HepG2 (cell line): ENCODE measurements around the gene EDN2. TPM values are rescaled to one million over a fixed set of nuclear protein-coding genes. Genes with fewer than 3 reads are reported as not detected.
A peak's percentile ranks its signal among the peaks of the same experiment; 100 is the strongest.

Experiments
- ATAC-seq: fragments of 200-7000 bp; cut with Tn5 transposase; 3 replicates; pipeline ENCODE4 v1.9.1; 2020; ENCODE audit warnings: mild to moderate bottlenecking, moderate library complexity
- BruUV-seq: library from RNA; stranded (reverse); fragments of 400-500 nt; replicated peaks from 2 replicates; lab custom pipeline; 2021; lab: Mats Ljungman, UMichigan
- CTCF ChIA-PET: fragments of 300-600 bp; formaldehyde crosslinking; extraction: SDS; loops from one replicate; lab custom pipeline; 2021; ENCODE audit warnings: low total read pairs, inconsistent platforms, low intra/inter-chr PET ratio; lab: Yijun Ruan, JAX
- POLR2A ChIA-PET: fragments of 350-600 bp; sonication (Branson Sonifier 250); formaldehyde crosslinking; loops from one replicate; lab custom pipeline; 2020; ENCODE audit warnings: antibody characterized with exemption, inconsistent platforms; lab: Yijun Ruan, JAX
- DNase-seq: peaks from one replicate; pipeline ENCODE4 v3.0.0-alpha.2; 2015; ENCODE audit warnings: low spot score
- FAIRE-seq: peaks from 3 replicates; lab custom pipeline; 2011; peaks lifted over from hg19 to GRCh38; lab: Jason Lieb, UNC
- H2AFZ ChIP-seq: one replicate; pipeline ENCODE4 v1.6.1; 2011; ENCODE audit warnings: low read length, inconsistent platforms
- H3K27ac ChIP-seq: fragments of 300-600 bp; 3 replicates; pipeline ENCODE4 v1.8.0; 2011; ENCODE audit warnings: mixed run types, mild to moderate bottlenecking, mixed read lengths, low read length, inconsistent platforms; ENCODE audit not compliant: insufficient read depth; ENCODE audit errors: extremely low read length
- H3K27me3 ChIP-seq, 2 experiments: fragments of 200-600 bp in 1 of 2; 2 replicates in 1 of 2; 3 replicates in 1 of 2; pipeline versions ENCODE4 v1.6.0 to v1.8.0; 2011; ENCODE audit warnings: low read length in 2 of 2, mild to moderate bottlenecking in 2 of 2, moderate library complexity in 2 of 2, inconsistent platforms in 1 of 2; ENCODE audit not compliant: insufficient read depth in 2 of 2, control insufficient read depth in 1 of 2
- H3K36me3 ChIP-seq, 2 experiments: fragments of 200-600 bp in 1 of 2; replicated peaks in 1 of 2; 2 replicates in 1 of 2; 3 replicates in 1 of 2; pipeline versions ENCODE4 v1.5.1 to v1.8.0; 2011; ENCODE audit warnings: low read length in 2 of 2, inconsistent platforms in 1 of 2; ENCODE audit not compliant: insufficient read depth in 2 of 2, control insufficient read depth in 1 of 2
- H3K4me1 ChIP-seq: 2 replicates; pipeline ENCODE4 v1.5.1; 2012; ENCODE audit warnings: low read length, inconsistent platforms; ENCODE audit not compliant: insufficient read depth
- H3K4me2 ChIP-seq: 2 replicates; pipeline ENCODE4 v1.6.0; 2011; ENCODE audit warnings: low read depth, low read length, inconsistent platforms
- H3K4me3 ChIP-seq, 3 experiments: fragments of 200-600 bp in 1 of 3; sonication (generic), shearing (Covaris generic) in 1 of 3; replicated peaks in 1 of 3; 2 replicates each; pipeline ENCODE4 v1.5.1; 2011 to 2016; ENCODE audit warnings: low read length in 3 of 3, inconsistent platforms in 2 of 3, low read depth in 2 of 3, mild to moderate bottlenecking in 2 of 3, control low read depth in 1 of 3, mixed read lengths in 1 of 3; ENCODE audit not compliant: insufficient read depth in 1 of 3
- H3K79me2 ChIP-seq: one replicate; pipeline ENCODE4 v1.6.1; 2011; ENCODE audit warnings: low read length, inconsistent platforms; ENCODE audit not compliant: insufficient read depth
- H3K9ac ChIP-seq: 2 replicates; pipeline ENCODE4 v1.6.0; 2011; ENCODE audit warnings: mild to moderate bottlenecking, low read depth, low read length, inconsistent platforms; ENCODE audit not compliant: insufficient read depth
- H3K9me3 ChIP-seq: 2 replicates; pipeline ENCODE4 v1.5.1; 2012; ENCODE audit warnings: mild to moderate bottlenecking, low read length
- H4K20me1 ChIP-seq: 2 replicates; pipeline ENCODE4 v1.6.0; 2011; ENCODE audit warnings: inconsistent platforms, mild to moderate bottlenecking, low read length, moderate library complexity; ENCODE audit not compliant: insufficient read depth
- MXD4 ChIP-seq: IDR thresholded peaks from 2 replicates; pipeline ENCODE4 v1.6.1; 2016; ENCODE audit warnings: mild to moderate bottlenecking, missing biosample characterization, missing genetic modification reagents
- SATB2 ChIP-seq: sonication (generic); formaldehyde crosslinking; IDR thresholded peaks from 2 replicates; pipeline ENCODE4 v1.5.0; 2020; ENCODE audit warnings: missing genetic modification reagents
- SOX5 ChIP-seq: IDR thresholded peaks from 2 replicates; pipeline ENCODE4 v1.6.1; 2016; ENCODE audit warnings: borderline replicate concordance
- ZNF292 ChIP-seq: sonication (generic); formaldehyde crosslinking; IDR thresholded peaks from 2 replicates; pipeline ENCODE4 v1.8.1; 2022; ENCODE audit warnings: mild to moderate bottlenecking, low read depth, missing genetic modification reagents, borderline replicate concordance
- ZNF3 ChIP-seq: IDR thresholded peaks from 2 replicates; pipeline ENCODE4 v1.7.0; 2017; ENCODE audit warnings: inconsistent platforms
- ZNF510 ChIP-seq: sonication (generic); formaldehyde crosslinking; IDR thresholded peaks from 2 replicates; pipeline ENCODE4 v1.4.0; 2020; ENCODE audit warnings: low read depth, mild to moderate bottlenecking, missing genetic modification reagents
- WGBS: methylation state at CpG from one replicate; pipeline ENCODE4 v1.1.6; 2017; ENCODE audit warnings: low lambda C conversion rate; 5-methylcytosine and 5-hydroxymethylcytosine counted together
- in situ Hi-C: cut with HindIII; loops from 2 replicates; pipeline ENCODE4 v1.10.0; 2017; ENCODE audit warnings: low pct_unique_long_range_greater_than_20kb; ENCODE audit not compliant: extremely low pct_ligation_motif_present
- intact Hi-C: fragments of 100-400 bp; cut with micrococcal nuclease; formaldehyde crosslinking; loops from one replicate; pipeline ENCODE4 v1.10.0; 2022; ENCODE audit not compliant: unreplicated experiment
- polyA plus RNA-seq, 8 experiments: library from polyadenylated mRNA; depleted of rRNA in 3 of 8; stranded (reverse) in 7 of 8; unstranded in 1 of 8; fragments of >200 nt; fragmentation: Illumina TruSeq in 4 of 8; extraction: Trizol in 4 of 8; gene quantifications; 2 replicates each; pipeline versions ENCODE4 v1.2.1 to v1.2.3, GENCODE V29; 2011 to 2016; ENCODE audit warnings: low read depth in 4 of 8, missing spikeins in 1 of 8, mixed read lengths in 1 of 8; ENCODE audit not compliant: insufficient read depth in 1 of 8
- total RNA-seq, 5 experiments: library from RNA; depleted of rRNA; stranded (reverse); fragments of >200 nt; fragmentation: Illumina TruSeq; extraction: Trizol; gene quantifications; 2 replicates each; pipeline ENCODE4 v1.2.3, GENCODE V29; 2016; ENCODE audit warnings: low read depth in 1 of 5
- TF ChIP-seq, protein P1 (sequence below): sonication (generic); formaldehyde crosslinking; IDR thresholded peaks from 2 replicates; pipeline ENCODE4 v1.5.0; 2020; ENCODE audit warnings: mild to moderate bottlenecking, missing genetic modification reagents, moderate library complexity

Gene EDN2
- total and polyA plus RNA-seq, 2 of the 13 experiments (the other 11 are each of a cell fraction or from before 2014, with no cell fraction given) = not detected

DNA sequence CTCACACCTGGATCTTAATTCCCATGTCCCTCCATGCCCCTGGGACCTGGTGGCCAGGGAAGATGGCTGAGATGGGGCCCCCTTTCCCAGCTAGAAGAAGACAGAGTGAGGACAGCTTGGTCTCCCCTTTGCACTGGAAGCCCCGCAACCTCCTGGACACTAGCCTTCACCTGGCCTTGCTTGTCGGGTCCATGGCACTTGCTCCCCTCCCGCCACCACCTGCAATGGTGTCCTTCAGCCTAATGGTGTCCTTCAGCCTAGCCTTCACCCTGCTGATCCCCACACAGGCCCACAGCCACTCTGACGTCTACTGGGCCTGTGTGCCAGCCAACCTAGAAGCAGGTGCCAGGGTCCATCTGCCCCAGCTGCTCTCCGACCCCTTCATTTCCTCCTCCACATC is 45.9 kb upstream of the EDN2 start (continued):
- no peak for TF ChIP-seq ZNF3 (CRISPR knock-in tag)

DNA sequence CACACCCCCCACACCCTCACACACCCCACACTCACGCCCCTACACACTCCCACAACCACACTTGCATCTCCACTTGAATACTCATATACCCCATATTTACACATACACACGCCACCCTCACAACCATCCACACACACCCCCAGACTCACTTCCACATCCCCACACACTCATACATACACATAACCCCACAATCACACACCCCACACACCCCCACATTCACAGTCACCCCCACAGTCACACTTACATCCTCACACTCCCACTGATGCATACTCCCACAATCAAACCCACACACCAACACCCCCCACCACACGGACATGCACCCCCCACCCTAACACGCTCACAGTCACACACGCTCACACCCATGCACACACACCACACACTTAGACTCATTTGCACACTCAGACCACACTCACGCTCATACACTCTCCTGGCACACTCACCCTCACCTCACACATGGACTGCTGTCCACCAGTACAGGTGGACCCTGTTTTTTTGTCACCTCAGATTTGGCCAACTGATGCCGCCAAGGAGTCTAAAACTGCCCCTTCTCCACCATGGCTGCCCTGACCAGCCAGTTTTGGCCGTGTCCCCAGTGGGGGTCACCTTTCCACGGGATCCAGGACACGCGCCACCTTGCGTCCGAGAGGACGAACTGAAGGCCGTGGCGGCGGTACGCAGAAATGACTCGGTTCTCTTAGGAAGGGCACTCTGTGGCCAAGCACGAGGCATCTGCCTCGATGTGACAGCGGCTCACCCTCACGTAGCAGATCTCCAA is 45.3 kb upstream of the EDN2 start:
- no TSS peak for BruUV-seq
- H2AFZ ChIP-seq = no peak overlapping the region
- no peaks in the 10 kb centered on the region for H4K20me1 ChIP-seq
- in situ Hi-C loops = no loop called here
- ATAC-seq = peak; percentile 46; the same call in 1 of the 3 replicates
- no peak overlapping the region for H3K9ac ChIP-seq
- no peaks in the 10 kb centered on the region for H3K79me2 ChIP-seq
- CTCF ChIA-PET = interaction anchor here (0.9 to 1.7 kb wide), 2 partner anchors 14 to 262 kb away, joined by 3 to 4 read pairs; no protein-coding TSS in a partner anchor
- WGBS = 24% methylated on average over 23 of the region's 23 CpGs
- TF ChIP-seq ZNF510 (CRISPR knock-in tag) (no peak), SATB2 (CRISPR knock-in tag) (no peak), MXD4 (CRISPR knock-in tag) (no peak), SOX5 (CRISPR knock-in tag) (no peak), ZNF292 (no peak)
- TF ChIP-seq, protein P1, sequence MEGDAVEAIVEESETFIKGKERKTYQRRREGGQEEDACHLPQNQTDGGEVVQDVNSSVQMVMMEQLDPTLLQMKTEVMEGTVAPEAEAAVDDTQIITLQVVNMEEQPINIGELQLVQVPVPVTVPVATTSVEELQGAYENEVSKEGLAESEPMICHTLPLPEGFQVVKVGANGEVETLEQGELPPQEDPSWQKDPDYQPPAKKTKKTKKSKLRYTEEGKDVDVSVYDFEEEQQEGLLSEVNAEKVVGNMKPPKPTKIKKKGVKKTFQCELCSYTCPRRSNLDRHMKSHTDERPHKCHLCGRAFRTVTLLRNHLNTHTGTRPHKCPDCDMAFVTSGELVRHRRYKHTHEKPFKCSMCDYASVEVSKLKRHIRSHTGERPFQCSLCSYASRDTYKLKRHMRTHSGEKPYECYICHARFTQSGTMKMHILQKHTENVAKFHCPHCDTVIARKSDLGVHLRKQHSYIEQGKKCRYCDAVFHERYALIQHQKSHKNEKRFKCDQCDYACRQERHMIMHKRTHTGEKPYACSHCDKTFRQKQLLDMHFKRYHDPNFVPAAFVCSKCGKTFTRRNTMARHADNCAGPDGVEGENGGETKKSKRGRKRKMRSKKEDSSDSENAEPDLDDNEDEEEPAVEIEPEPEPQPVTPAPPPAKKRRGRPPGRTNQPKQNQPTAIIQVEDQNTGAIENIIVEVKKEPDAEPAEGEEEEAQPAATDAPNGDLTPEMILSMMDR = peak; percentile 63
- TF ChIP-seq, all 625 proteins: peak for 1
- H3K4me2 ChIP-seq = no peak overlapping the region
- POLR2A ChIA-PET = no interaction called here
- no peak overlapping the region for H3K27ac ChIP-seq
- FAIRE-seq (no peak), DNase-seq (no peak)
- no peaks in the 10 kb centered on the region for H3K36me3 ChIP-seq
- intact Hi-C loops = no loop called here
- no peak overlapping the region for H3K4me3 ChIP-seq
- no peaks in the 10 kb centered on the region for H3K4me1 ChIP-seq
- H3K27me3 ChIP-seq = peaks cover 1 to 14% of the 10 kb centered on the region in 2 experiments; a peak in 3 of 5 replicates
- H3K9me3 ChIP-seq = peaks cover 12% of the 10 kb centered on the region
